Jurkat, Clone E6-1 (cell line): ENCODE data around the gene PALD1.

Source experiments
- DNase-seq: peaks from one replicate; pipeline ENCODE4 v3.0.0-alpha.2; 2011; ENCODE audit warnings: low read depth, low spot score
- H3K4me3 ChIP-seq: 2 replicates; pipeline ENCODE4 v1.5.1; 2011; ENCODE audit warnings: mild to moderate bottlenecking, low read length, control low read depth, moderate library complexity

PALD1 gene

DNA sequence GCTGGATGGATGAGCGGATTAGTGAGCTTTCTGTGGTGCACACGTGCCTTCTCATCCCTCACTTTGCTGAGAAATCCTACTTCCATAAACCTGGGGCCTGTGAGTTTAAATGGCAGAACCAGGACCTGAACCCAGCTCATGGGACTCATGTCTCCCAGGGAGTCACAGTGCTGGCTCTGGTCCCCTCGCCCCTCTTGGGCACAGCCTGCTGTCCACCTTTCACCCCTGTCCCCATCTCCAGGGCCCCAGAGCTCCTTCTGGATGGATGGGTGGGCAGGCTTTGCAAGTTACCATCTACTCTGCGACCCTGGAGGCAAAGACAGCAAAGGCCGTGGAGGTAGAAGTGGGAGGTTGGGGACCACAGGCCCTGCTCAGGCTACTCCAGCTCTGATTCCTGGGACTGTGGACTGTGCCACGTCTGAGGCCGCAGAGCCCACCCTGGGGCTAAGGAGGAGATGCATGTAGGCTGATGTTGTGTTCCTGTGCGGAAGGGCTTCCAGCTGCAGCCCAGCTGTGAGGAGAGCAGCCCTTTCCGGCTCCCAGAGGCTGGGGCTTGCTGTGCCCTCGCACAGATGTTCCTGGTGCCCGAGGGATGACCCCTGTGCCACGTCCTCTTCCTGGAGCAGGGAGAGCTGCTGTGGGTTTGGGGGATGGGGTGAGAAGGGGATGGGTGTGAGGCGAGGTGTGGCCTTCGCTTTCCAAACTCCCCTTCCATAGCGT, 83.6 kb downstream of the PALD1 start:
- H3K4me3 ChIP-seq, result no peak overlapping the region
- DNase-seq, result no peak

DNA sequence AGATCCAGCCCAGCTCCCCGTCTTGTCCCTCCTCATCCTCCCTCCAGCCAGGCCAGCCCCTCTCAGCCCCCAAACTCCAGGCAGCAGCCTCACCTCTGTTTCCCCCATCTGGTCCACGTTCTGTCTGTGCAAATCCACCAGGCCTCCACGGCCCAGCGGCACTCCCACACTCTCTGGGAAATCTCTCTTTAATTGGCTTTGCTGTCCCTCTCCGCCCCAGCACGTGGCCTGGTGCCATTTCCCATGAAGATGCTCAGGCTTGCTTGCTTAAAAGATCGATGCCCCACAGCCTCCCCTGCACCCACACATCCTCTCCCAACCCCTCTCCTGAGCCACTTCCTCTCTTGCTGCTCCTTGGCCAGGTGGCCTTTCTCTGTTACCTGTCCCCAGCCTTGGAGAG, 84.7 kb downstream of the PALD1 start:
- DNase-seq, result no peak
- no peak overlapping the region for H3K4me3 ChIP-seq

DNA sequence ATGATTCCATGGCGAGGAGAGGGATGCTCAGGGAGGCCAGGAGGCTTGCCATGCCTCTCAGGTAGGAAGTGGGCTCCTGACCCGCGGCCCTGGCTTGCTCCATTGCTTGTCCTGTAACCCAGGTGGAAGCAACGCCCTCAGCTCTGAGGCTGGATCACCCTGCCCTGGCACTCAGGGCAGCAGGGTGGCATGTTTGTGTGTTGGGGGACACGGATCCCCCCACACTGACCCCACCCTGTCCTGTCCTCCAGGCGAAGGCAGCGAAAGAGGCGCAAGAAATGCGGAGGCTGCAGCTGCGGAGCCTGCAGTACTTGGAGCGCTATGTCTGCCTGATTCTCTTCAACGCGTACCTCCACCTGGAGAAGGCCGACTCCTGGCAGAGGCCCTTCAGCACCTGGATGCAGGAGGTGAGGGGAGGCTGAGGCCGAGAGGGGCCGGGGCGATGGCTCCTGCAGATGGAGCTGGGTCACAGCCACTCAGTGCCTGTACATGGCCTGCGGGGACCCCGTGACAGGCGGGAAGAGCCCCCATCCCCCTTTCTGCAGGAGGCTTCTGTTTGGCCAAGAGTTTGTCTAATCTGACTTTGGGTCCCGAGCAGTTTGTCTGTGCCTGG, 85.7 kb downstream of the PALD1 start:
- H3K4me3 ChIP-seq, result no peak overlapping the region
- DNase-seq, result no peak

DNA sequence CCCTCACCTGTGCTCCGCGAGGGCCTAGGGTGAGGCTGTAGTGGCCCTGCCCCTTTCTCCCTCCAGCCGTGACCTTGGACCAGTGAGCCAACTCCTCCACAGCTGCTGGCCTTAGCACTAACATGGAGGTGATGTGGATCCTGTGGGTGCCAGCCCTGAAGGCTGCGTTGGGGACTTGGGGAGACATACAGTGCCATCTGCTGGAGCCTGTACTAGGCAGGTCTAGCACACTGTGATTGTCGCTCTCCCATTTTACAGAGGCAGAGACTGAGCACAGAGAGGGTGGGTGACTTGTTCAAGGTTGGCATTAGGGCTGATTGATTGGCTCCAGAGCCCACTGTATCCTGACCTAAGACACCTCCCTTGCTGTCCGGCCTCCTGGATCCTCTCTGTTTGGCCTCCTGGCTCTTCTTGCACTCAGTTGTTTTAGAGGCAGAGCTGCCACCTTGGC, 86.4 kb downstream of the PALD1 start:
- H3K4me3 ChIP-seq, result no peak overlapping the region
- peak; percentile 17 for DNase-seq

DNA sequence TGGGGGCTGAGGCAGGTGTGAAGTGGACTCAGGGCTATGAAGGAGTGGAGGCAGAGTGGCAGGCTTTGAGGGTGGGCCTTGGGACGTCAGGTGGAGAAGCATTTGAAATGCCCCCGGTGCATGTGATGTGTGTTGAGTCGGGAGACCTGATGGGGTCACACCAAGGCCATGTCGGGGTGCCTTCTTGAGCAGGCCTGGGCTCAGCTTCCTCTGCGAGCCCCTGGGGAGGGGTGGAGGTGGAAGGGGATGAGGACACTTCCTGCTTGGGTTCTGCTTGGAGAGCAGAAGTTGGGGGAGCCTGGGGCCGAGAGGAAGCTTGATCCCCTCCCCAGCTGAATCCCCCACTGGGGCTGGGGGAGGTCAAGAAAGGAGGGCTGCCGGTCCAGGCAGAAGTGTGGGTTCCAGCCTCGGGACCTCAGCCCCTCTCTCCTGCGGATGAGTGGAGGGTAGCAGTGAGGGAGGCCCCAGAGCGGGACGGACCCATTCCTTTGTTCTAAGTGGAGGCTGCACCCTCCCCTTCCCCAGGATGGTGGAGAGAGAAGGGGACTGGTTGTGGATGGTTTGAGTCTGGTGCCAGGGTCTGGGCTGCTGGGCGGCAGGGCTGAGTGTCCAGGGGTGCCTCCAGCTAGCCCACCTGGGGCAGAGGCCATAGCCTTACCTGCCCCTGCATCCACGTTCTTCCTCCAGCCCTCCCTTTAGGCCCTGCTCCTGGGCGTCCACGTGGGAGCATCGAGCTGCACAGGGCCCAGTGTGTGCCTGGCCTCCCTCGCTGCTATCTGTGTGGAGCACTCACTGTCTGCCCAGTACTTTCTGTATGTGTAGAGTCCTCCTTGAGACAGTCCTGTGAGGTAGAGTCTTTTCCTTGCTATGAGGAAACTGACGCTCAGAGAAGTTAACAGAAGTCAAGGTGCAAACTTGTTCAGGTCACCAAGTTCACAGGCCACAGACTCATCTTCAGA, 87.3 kb downstream of the PALD1 start:
- no peak overlapping the region for H3K4me3 ChIP-seq
- DNase-seq, result no peak

DNA sequence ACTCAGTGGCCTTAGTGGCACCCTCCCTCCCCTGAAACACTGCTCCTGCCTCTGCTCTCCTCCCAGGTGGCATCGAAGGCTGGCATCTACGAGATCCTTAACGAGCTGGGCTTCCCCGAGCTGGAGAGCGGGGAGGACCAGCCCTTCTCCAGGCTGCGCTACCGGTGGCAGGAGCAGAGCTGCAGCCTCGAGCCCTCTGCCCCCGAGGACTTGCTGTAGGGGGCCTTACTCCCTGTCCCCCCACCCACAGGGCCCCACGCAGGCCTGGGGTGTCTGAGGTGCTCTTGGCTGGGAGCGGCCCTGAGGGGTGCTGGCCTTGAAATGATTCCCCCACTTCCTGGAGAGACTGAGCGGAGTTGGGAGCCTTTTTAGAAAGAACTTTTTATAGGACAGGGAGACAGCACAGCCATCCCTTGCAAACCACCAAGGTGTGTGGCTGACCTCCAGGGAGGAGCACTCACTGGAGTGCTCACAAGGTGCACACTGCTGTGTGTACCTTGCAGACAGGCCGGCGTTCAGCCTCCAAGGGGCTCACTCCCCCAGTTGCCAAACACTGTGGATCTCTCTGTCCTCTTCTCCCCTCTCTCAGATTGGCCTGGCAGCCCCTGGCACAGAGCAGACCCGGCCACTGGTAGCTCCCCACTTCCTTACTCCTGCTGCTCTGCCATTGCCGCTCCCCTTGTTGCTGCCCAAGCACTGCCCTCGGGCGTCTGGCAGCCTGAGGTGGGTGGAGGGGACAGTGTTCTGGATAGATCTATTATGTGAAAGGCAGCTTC, 88.1 kb downstream of the PALD1 start:
- DNase-seq, result no peak
- no peak overlapping the region for H3K4me3 ChIP-seq

DNA sequence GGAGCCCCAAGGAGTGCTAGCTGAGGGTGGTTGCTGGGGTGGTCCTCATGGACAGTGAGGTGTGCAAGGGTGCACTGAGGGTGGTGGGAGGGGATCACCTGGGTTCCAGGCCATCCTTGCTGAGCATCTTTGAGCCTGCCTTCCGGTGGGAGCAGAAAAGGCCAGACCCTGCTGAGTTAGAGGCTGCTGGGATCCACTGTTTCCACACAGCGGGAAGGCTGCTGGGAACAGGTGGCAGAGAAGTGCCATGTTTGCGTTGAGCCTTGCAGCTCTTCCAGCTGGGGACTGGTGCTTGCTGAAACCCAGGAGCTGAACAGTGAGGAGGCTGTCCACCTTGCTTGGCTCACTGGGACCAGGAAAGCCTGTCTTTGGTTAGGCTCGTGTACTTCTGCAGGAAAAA, 89.0 kb downstream of the PALD1 start:
- no peak for DNase-seq
- no peak overlapping the region for H3K4me3 ChIP-seq

DNA sequence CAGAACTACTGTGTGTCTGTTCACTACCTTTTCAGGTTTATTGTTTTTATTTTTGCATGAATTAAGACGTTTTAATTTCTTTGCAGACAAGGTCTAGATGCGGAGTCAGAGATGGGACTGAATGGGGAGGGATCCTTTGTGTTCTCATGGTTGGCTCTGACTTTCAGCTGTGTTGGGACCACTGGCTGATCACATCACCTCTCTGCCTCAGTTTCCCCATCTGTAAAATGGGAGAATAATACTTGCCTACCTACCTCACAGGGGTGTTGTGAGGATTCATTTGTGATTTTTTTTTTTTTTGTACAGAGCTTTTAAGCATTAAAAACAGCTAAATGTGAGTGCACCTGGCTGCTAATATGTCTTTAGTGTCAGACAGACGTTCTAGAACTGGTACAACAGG, 89.5 kb downstream of the PALD1 start:
- no peak for DNase-seq
- H3K4me3 ChIP-seq, result no peak overlapping the region

DNA sequence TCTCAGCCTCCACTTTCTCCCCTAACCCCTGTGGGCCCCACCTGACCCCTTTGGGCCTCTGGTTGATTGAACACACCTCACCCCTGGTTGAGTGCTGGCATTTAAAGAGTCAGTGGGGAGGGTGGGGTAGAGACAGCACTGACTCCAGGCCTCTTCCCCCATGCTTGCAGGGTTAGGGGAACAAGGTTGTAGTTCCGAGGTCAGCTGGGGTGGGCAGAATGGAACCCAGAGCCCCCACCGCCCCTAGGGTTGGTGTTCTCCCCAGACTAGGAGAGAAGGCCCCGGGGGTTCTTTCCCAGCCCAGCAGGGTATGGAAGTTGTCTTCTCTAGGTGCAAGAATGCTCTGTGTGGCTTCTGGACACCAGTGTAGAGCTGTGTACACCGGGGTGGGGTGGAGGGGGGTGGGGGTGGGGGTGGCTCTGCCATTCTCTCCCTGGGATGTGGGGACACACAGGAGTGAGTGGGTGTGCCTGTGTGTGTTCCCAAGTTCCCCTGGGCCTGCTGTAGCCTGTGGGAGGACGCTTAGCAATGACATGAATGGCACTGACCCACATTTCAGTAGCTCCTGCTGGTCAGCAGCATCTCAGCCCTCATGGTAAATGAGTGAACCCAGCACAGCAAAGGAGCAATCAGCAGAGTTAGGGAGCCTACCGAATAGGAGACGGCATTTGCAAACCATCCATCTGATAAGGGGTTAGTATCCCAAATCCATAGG, 90.4 kb downstream of the PALD1 start:
- no peak for DNase-seq
- no peak overlapping the region for H3K4me3 ChIP-seq

DNA sequence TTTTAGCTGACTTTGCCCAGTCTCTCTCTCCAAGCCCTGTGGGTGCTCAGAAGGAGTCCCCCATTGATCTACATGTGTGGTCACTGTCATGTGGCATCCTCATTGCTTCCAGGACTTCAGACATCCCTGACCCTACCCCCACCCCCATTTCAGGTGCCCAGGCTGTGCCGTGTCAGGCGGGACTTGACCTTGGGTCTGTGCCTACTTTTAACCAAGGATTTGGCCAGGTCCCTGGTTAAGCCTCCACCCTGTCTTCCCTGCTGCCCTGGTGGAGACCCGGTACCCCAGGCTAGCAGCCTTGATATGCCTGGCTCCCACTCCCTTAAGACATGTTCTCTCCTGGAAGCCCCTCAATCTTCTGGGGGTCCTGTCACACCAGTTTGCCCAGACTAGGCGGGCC, 92.7 kb downstream of the PALD1 start:
- H3K4me3 ChIP-seq, result no peak overlapping the region
- no peak for DNase-seq

DNA sequence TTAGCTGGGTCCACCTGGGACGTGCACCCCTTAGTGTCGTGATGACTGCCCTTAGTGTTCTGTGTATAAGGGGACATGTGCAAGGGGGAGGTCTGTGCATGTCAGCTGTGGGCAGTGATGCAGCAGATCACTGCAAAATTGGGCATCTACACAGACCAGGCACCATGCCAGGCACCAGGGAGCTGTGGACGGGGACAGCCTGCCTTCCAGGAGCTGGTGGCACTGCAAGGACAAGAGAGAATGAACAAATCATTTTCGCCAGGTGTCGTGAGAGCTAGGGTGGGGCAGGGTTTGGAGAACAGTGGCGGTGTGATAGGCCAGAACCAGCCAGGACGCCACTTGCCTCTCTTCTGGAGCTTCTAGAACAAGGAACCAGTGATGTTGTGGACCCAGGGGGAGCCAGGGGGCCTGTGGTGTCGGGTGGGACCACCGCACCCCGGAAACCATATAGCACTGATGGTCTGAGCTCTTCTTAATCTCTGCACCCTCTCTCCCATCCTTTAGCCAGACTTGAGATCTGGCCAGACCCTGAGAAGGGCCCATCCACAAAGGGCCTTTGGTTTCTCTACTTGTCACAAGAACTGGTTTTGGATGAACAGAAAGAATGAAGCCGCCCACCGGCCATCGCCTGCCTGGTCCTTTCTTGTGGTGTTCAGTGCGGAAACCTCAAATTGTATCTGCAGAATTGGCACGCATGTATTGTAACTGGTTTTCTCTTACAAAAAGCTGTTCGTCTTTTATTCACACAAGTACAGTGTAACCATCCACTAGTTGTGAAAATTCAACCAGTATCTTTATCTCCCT, 93.3 kb downstream of the PALD1 start:
- DNase-seq, result no peak
- H3K4me3 ChIP-seq, result no peak overlapping the region

DNA sequence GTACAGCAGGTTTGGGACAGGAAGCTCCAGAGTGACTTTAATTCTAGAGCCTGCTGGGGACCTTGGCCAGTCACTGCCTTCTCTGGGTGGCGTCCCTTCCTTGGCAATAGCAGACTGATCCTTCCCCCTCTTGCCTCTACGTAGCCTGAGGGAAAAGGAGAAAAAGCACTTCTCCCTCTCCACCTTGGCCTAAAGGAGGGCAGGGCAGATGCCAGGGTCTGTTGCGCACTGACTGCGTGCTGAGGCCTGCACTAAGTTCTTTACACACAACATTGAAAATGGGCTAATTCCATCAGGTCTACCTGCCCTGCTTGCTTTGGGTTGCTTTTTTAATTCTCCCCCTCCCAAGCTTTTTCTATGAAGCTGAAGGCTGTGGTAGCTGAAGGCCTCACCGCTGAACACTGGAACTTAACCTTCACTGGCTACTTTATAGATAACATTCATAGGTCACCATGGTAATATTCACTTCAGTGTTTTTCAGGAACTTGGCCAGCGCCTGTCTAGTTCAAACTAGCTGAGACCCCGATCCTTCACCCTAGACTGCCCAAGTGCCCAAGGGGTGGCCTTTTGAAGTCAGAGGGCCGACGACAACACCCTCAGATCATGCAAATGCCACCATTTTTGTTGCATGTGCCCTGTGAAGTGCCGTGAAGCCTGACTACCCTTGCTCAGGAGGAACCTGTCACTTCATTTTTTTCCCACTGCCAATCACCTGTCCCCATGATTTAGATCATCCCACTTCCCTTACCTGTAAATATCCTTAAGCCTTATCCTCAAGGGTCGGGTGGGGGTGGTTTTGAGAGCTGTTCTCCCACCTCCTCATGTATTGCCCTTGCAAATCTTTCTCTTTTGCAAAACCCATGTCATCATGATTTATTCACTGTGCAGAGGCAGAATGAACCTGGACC, 95.3 kb downstream of the PALD1 start:
- DNase-seq, result no peak

DNA sequence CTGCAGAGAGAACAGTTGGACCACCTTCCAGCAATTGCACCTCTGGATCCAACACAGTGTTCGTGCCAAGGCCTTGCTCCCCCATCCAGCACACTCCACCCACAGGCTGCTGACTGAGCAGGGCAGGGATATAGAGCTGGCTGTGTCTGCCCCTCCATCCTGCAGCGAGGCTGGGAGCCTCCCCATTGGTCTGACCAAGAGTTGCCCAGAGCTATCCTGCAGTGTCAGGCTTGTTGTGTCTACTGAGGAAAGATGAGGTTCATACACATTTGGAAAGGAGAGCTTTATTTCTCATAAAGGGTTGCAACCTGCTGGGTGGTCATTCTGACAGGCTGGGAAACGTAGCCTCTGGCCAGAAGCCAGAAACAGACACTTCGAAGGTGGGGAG, 96.9 kb downstream of the PALD1 start:
- DNase-seq, result no peak
- no peak overlapping the region for H3K4me3 ChIP-seq

More for the DNA sequence above, 95.3 kb downstream of the PALD1 start:
- H3K4me3 ChIP-seq, result no peak overlapping the region

DNA sequence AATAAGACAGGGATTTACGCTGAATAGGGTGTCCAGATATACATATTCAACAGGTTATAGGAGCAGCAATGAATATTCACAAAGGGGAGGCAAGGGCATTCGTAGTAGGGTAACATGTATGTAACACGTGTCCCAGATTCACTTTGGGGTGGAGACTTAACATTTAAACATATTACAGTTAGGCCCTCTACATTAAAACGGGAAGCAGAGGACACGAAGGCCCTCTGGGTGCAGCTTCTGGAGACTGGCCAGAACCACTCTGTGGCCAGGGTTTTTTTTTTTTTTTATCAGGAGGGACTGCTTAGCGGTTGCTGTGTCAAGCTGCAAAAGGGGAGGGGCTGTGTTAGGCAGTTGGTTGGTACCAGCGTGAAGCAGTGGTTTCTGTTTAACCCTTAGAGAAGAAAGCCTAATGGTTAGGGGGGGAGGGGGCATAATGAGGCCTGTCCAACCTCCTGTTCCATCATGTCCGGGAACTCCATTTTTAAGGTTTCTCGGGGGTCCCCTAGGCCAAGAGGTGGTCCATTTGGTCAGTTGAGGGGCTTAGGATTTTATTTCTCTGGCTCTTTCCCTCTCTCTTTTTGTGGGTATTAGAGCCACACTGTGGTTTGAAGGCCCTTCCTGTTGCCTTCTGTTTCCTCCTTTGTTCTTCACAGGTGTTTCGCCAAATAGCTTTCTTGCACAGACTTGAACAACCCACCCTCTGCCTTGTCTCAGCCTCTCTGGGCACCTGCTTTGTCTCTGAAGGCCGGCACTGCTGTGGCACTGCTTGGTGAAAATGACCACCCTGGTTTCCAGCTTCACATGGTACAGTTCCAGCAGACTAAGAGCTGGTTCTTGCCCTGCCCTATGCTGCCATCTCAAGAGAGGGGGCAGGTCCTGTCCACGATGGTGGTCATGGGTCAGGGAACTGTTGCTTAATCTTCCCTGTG, 97.6 kb downstream of the PALD1 start:
- H3K4me3 ChIP-seq, result no peak overlapping the region; the same call in 1 of the 2 replicates
- peak; percentile 55 for DNase-seq

DNA sequence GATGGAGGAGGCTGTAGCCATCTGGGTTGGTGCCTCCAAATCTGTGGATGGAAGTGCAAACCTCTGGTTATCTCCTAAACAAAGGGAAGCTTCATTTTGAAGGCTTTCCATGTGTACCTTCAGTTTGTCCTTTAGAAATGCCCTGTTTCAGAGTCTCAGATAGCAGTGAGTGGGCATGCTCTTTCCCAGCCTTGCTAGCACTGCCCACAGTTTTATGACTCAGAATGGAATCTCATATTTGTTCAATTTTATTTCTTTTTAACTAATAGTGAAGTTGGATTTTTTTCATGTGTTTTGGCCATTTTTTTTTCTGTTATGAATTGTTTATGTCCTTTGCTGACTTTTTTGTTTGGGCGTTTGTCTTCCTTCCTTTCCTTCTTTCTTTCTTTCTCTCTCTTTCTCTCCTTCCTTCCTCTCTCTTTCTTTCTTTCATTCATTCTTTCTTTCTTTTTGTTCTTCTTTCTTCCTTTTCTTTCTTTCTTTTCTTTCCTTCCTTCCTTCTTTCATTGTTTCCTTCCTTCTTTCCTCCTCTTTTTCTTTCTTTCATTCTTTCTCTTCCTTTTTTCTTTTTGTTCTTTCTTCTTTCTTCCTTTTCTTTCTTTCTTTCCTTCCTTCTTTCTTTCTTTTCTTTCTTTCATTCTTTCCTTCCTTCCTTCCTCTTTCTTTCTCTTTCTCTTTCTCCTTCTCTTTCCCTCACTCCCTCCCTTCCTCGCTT, 98.4 kb downstream of the PALD1 start:
- no peak for DNase-seq
- H3K4me3 ChIP-seq, result no peak overlapping the region
